Activated naive CD4-positive, alpha-beta T cell treated with anti-CD3 and anti-CD28 coated beads for 36 hours (primary cell): ENCODE measurements around the gene SPINK14. TPM values are rescaled to one million over a fixed set of nuclear protein-coding genes. Genes with fewer than 3 reads are reported as not detected.

Experiments
- CTCF ChIA-PET: fragments of 350-600 bp; sonication (Branson Sonifier 250); formaldehyde crosslinking; loops from one replicate; lab custom pipeline; 2021; ENCODE audit warnings: antibody characterized with exemption; lab: Charles Lee
- DNase-seq: peaks from one replicate; pipeline ENCODE4 v3.0.0-alpha.2; 2020
- H3K27ac Mint-ChIP-seq: one replicate; pipeline ENCODE4 v1.8.0; 2021; ENCODE audit warnings: mild to moderate bottlenecking, mixed read lengths
- H3K27me3 Mint-ChIP-seq: one replicate; pipeline ENCODE4 v1.8.0; 2021; ENCODE audit warnings: low read depth, mixed read lengths
- H3K36me3 Mint-ChIP-seq: one replicate; pipeline ENCODE4 v1.8.0; 2021; ENCODE audit warnings: low read depth, mixed read lengths
- H3K4me1 Mint-ChIP-seq: one replicate; pipeline ENCODE4 v1.8.0; 2021; ENCODE audit warnings: low read depth, mixed read lengths
- H3K4me3 Mint-ChIP-seq: one replicate; pipeline ENCODE4 v1.8.0; 2021; ENCODE audit warnings: mild to moderate bottlenecking, moderate library complexity, mixed read lengths
- H3K9me3 Mint-ChIP-seq: one replicate; pipeline ENCODE4 v1.8.0; 2021; ENCODE audit warnings: mixed read lengths
- intact Hi-C: fragments of 100-400 bp; cut with micrococcal nuclease; formaldehyde crosslinking; loops from one replicate; pipeline ENCODE4 v1.15.1; 2023
- total RNA-seq, 2 experiments: library from RNA; stranded (reverse); gene quantifications; one replicate each; pipeline ENCODE4 v1.2.3, GENCODE V29; 2021

The SPINK14 gene
- total RNA-seq, 2 experiments from 2014 or later: not detected

- Mint-ChIP-seq H3K36me3 (no peaks in the 10 kb centered on the region), H3K9me3 (no peaks in the 10 kb centered on the region), H3K27me3 (no peaks in the 10 kb centered on the region), H3K27ac (no peak overlapping the region), H3K4me1 (no peaks in the 10 kb centered on the region), H3K4me3 (no peak overlapping the region)
- intact Hi-C loops: no loop called here
- CTCF ChIA-PET: no interaction called here
- DNase-seq: no peak
These were observed 5.0 kb upstream of the SPINK14 start for GRCh38 chr5:148163345-148163744.

DNA sequence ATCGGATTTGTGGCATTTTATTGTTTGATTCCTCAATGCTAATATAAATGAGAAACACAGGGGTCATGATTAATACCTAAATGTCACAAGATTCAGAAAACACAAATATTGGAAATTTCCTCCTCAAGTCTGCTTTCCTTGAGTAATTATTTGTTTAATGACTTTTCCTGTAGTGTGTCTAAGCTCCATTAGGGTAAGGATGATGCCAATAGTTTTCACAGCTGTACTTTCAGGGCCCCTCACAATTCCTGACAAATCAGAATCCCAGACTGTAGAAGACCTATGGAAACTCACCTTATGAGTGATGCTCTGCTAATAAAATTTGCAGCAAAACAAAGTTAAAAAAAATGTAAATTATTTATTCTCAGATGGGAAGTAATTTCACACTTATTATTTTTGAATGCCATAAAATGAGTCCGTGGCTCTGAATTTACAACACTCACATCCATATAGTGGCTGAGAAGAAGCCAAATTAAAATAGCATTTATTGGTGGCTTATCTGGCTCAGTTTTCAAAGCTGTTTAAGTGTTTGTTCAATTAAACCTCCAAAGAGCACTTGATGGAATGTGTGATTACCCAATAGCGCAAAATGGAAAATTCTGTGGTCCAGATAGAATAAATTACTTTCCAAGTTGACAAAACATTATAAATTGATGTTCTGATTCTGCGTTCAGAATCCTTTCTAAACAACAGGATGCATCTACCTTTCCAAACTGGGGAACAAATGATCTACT is 1.6 kb upstream of the SPINK14 start:
- intact Hi-C loops: no loop called here
- CTCF ChIA-PET: interaction anchor here (0.7 kb wide), 1 partner anchor 1061 kb away, joined by 3 read pairs; no protein-coding TSS in a partner anchor
- H3K4me1 Mint-ChIP-seq: no peaks in the 10 kb centered on the region

GRCh38 chr5:148172377-148172776 is 4.0 kb downstream of the SPINK14 start:
- no peaks in the 10 kb centered on the region for H3K36me3 Mint-ChIP-seq
- CTCF ChIA-PET: no interaction called here

More for the DNA sequence above, 1.6 kb upstream of the SPINK14 start:
- Mint-ChIP-seq H3K4me3 (no peak overlapping the region), H3K27me3 (no peaks in the 10 kb centered on the region), H3K9me3 (no peaks in the 10 kb centered on the region), H3K27ac (no peak overlapping the region), H3K36me3 (no peaks in the 10 kb centered on the region)
- no peak for DNase-seq

GRCh38 chr5:148176480-148176879 is 8.1 kb downstream of the SPINK14 start:
- H3K27ac Mint-ChIP-seq: no peak overlapping the region
- H3K9me3 Mint-ChIP-seq: no peaks in the 10 kb centered on the region
- CTCF ChIA-PET: interaction anchor here (0.7 kb wide), 1 partner anchor 67 kb away, joined by 3 read pairs; no protein-coding TSS in a partner anchor
- no peak for DNase-seq
- H3K4me3 Mint-ChIP-seq: no peak overlapping the region
- H3K36me3 Mint-ChIP-seq: no peaks in the 10 kb centered on the region
- intact Hi-C loops: loop anchor here (5.0 kb wide), 3 partner anchors 131 to 861 kb away; no protein-coding TSS in a partner anchor
- H3K4me1 Mint-ChIP-seq: no peaks in the 10 kb centered on the region
- peaks cover 18% of the 10 kb centered on the region for H3K27me3 Mint-ChIP-seq

More at GRCh38 chr5:148172377-148172776, 4.0 kb downstream of the SPINK14 start:
- Mint-ChIP-seq H3K4me3 (no peak overlapping the region), H3K27me3 (peaks cover 14% of the 10 kb centered on the region), H3K27ac (no peak overlapping the region), H3K4me1 (no peaks in the 10 kb centered on the region), H3K9me3 (no peaks in the 10 kb centered on the region)
- no peak for DNase-seq
- intact Hi-C loops: no loop called here

GRCh38 chr5:148177207-148177606 is 8.9 kb downstream of the SPINK14 start:
- no peak for DNase-seq
- CTCF ChIA-PET: interaction anchor here (0.7 kb wide), 1 partner anchor 553 kb away, joined by 3 read pairs; no protein-coding TSS in a partner anchor
- Mint-ChIP-seq H3K4me1 (no peaks in the 10 kb centered on the region), H3K4me3 (no peak overlapping the region), H3K9me3 (no peaks in the 10 kb centered on the region), H3K27ac (no peak overlapping the region), H3K36me3 (no peaks in the 10 kb centered on the region), H3K27me3 (peaks cover 16% of the 10 kb centered on the region)
- intact Hi-C loops: loop anchor here (5.0 kb wide), 3 partner anchors 130 to 860 kb away; no protein-coding TSS in a partner anchor

DNA sequence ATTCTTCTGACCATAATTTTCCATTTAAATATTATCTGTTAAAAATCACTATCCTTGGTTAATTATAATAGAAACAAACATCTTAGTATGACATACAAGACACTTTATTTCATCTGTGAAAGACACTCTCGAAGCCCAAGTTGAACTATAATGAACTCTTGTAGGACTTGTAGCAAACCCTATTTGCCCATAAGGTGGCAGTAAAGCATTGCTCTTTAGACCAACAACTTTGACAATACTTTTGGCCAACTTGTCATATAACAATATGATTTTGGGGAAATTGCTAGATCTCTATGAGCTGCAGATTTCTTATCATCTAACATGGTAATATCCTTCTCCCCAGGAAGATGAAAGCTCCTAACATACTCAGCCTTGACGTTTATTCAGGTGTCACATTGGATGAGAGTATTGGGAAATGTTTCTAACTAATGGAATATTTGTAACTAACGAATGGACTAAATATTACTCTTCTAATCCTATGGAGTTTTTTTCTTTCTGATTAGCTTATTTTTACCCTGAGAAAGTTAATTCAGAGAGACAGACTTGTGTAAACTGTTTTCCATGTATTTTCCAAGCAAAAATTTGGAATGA is 11.0 kb downstream of the SPINK14 start:
- intact Hi-C loops: loop anchor here (1.0 to 5.0 kb wide), 9 partner anchors 111 to 858 kb away; no protein-coding TSS in a partner anchor
- CTCF ChIA-PET: interaction anchor here (0.7 to 2.9 kb wide), 19 partner anchors 15 to 857 kb away, joined by 3 to 29 read pairs (median 3); no protein-coding TSS in a partner anchor
- DNase-seq: peak; percentile 11
- H3K27me3 Mint-ChIP-seq: peaks cover 11% of the 10 kb centered on the region
- no peaks in the 10 kb centered on the region for H3K9me3 Mint-ChIP-seq
- H3K4me3 Mint-ChIP-seq: no peak overlapping the region
- H3K27ac Mint-ChIP-seq: no peak overlapping the region
- H3K4me1 Mint-ChIP-seq: no peaks in the 10 kb centered on the region
- no peaks in the 10 kb centered on the region for H3K36me3 Mint-ChIP-seq

- intact Hi-C loops: loop anchor here (1.0 to 2.0 kb wide), 6 partner anchors 188 to 623 kb away; partner anchors contain the start of gene FBXO38
- Mint-ChIP-seq H3K27ac (no peak overlapping the region), H3K36me3 (no peaks in the 10 kb centered on the region), H3K4me3 (no peak overlapping the region), H3K9me3 (no peaks in the 10 kb centered on the region), H3K27me3 (peaks cover 10% of the 10 kb centered on the region), H3K4me1 (peaks cover 2% of the 10 kb centered on the region)
- peak; percentile 9 for DNase-seq
- CTCF ChIA-PET: interaction anchor here (1.0 to 1.3 kb wide), 2 partner anchors 545 to 547 kb away, joined by 3 read pairs; no protein-coding TSS in a partner anchor
These were observed 18.1 kb downstream of the SPINK14 start for GRCh38 chr5:148186248-148187003.

- Mint-ChIP-seq H3K4me1 (peaks cover 2% of the 10 kb centered on the region), H3K9me3 (no peaks in the 10 kb centered on the region), H3K27me3 (peaks cover 4% of the 10 kb centered on the region), H3K27ac (no peak overlapping the region), H3K4me3 (no peak overlapping the region), H3K36me3 (no peaks in the 10 kb centered on the region)
- DNase-seq: no peak
- intact Hi-C loops: no loop called here
- CTCF ChIA-PET: no interaction called here
These were observed 22.7 kb downstream of the SPINK14 start for GRCh38 chr5:148191010-148191409.

GRCh38 chr5:148193202-148193601 is 24.9 kb downstream of the SPINK14 start:
- H3K36me3 Mint-ChIP-seq: no peaks in the 10 kb centered on the region
- intact Hi-C loops: no loop called here
- no peaks in the 10 kb centered on the region for H3K27me3 Mint-ChIP-seq
- H3K4me1 Mint-ChIP-seq: no peaks in the 10 kb centered on the region
- no peak overlapping the region for H3K27ac Mint-ChIP-seq
- H3K9me3 Mint-ChIP-seq: no peaks in the 10 kb centered on the region
- CTCF ChIA-PET: no interaction called here
- no peak for DNase-seq
- no peak overlapping the region for H3K4me3 Mint-ChIP-seq

GRCh38 chr5:148201151-148201550 is 32.8 kb downstream of the SPINK14 start:
- no peak overlapping the region for H3K4me3 Mint-ChIP-seq
- no peaks in the 10 kb centered on the region for H3K36me3 Mint-ChIP-seq
- DNase-seq: no peak
- intact Hi-C loops: no loop called here
- H3K27ac Mint-ChIP-seq: no peak overlapping the region
- no peaks in the 10 kb centered on the region for H3K4me1 Mint-ChIP-seq
- no peaks in the 10 kb centered on the region for H3K9me3 Mint-ChIP-seq
- no peaks in the 10 kb centered on the region for H3K27me3 Mint-ChIP-seq
- CTCF ChIA-PET: no interaction called here

DNA sequence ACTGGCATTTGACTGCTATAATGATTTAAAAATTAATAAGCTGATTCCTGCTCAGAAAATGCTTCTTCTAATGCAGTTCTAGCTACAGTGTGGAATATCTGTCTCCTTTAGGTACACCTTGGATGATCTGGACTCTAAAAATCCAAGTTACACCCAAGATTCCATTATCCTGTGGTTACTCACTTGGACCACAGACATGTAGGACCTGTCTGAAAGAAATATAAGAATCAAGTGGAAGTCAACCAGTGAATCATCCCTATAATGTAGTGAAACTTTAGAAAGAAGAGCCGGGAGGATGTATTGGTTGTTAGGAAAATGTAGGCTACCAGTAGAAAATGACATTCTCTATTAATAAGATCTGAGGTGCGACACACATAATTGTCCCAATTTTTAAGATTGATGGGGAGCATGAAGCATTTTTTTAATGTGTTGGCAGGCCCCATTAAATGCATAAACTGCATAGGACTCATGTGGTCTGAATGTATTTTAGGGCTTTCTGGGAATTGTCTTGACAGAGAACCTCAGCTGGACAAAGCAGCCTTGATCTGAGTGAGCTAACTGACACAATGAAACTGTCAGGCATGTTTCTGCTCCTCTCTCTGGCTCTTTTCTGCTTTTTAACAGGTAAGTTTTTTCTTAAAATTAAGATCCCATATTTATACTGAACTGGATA is 34.3 kb downstream of the SPINK14 start, which contains the start of gene SPINK6:
TSS of gene SPINK6 (plus strand) at position 512 of the 673 bp plus-strand sequence. CDS start at position 567, 55 bp downstream.
- Mint-ChIP-seq H3K36me3 (no peaks in the 10 kb centered on the region), H3K27me3 (peaks cover 2% of the 10 kb centered on the region), H3K4me1 (no peaks in the 10 kb centered on the region), H3K9me3 (no peaks in the 10 kb centered on the region), H3K4me3 (no peak within 1 kb of the TSS), H3K27ac (no peak within 1 kb of the TSS)
- DNase-seq: no peak
- CTCF ChIA-PET: no interaction called here
- intact Hi-C loops: no loop called here
